ENCODE results near the gene EIF4E2. TPM values are rescaled to one million over a fixed set of nuclear protein-coding genes. Genes with fewer than 3 reads are reported as not detected.

EIF4E2 gene
- polyA plus RNA-seq, 1 experiment = 23.1 TPM

- Histone ChIP-seq H3K36me3 (ENCODE audit: control insufficient read depth, insufficient read depth, low read length) (peaks cover 6% of the 10 kb centered on the region; the same call in 1 of the 2 replicates), H3K4me3 (ENCODE audit: low read depth, low read length) (peak overlapping the region; percentile 89), H3K27me3 (ENCODE audit: control insufficient read depth, insufficient read depth, low read length) (no peaks in the 10 kb centered on the region)
- ChIA-PET CTCF (interaction anchor here (0.7 to 1.1 kb wide), 2 partner anchors 26 kb away, joined by 4 to 5 read pairs; no protein-coding TSS in a partner anchor), POLR2A (no interaction called here)
- no peak for DNase-seq (ENCODE audit: low read depth)
- TF ChIP-seq CTCF (IDR thresholded peaks at IDR 0.05; ENCODE audit: insufficient read depth, low read depth, low read length) = no peak
These were observed 685 bp upstream of the EIF4E2 start for GRCh38 chr2:232549655-232550353.

GRCh38 chr2:232551250-232551638 lies 755 bp downstream of the EIF4E2 start:
- CTCF ChIA-PET = no interaction called here
- no peak for TF ChIP-seq CTCF (IDR thresholded peaks at IDR 0.05; ENCODE audit: insufficient read depth, low read depth, low read length)
- POLR2A ChIA-PET = interaction anchor here (0.6 kb wide), 1 partner anchor 11 kb away, joined by 3 read pairs; no protein-coding TSS in a partner anchor
- H3K27me3 ChIP-seq (ENCODE audit: control insufficient read depth, insufficient read depth, low read length) = no peaks in the 10 kb centered on the region
- DNase-seq (ENCODE audit: low read depth) = peak; percentile 7
- peaks cover 3% of the 10 kb centered on the region; the same call in 1 of the 2 replicates for H3K36me3 ChIP-seq (ENCODE audit: control insufficient read depth, insufficient read depth, low read length)
- peak overlapping the region; percentile 89 for H3K4me3 ChIP-seq (ENCODE audit: low read depth, low read length)

- Histone ChIP-seq H3K27me3 (ENCODE audit: control insufficient read depth, insufficient read depth, low read length) (no peaks in the 10 kb centered on the region), H3K36me3 (ENCODE audit: control insufficient read depth, insufficient read depth, low read length) (peaks cover 2% of the 10 kb centered on the region; the same call in 1 of the 2 replicates), H3K4me3 (ENCODE audit: low read depth, low read length) (peak overlapping the region; percentile 89)
- CTCF ChIA-PET = no interaction called here
- no peak for TF ChIP-seq CTCF (IDR thresholded peaks at IDR 0.05; ENCODE audit: insufficient read depth, low read depth, low read length)
- DNase-seq (ENCODE audit: low read depth) = no peak
- POLR2A ChIA-PET = interaction anchor here (0.6 kb wide), 1 partner anchor 10 kb away, joined by 3 read pairs; no protein-coding TSS in a partner anchor
These were observed 1.3 kb downstream of the EIF4E2 start for GRCh38 chr2:232551776-232552175.

GRCh38 chr2:232556426-232556825 lies 5.9 kb downstream of the EIF4E2 start:
- CTCF ChIA-PET = no interaction called here
- TF ChIP-seq CTCF (IDR thresholded peaks at IDR 0.05; ENCODE audit: insufficient read depth, low read depth, low read length) = no peak
- POLR2A ChIA-PET = no interaction called here
- H3K27me3 ChIP-seq (ENCODE audit: control insufficient read depth, insufficient read depth, low read length) = no peaks in the 10 kb centered on the region
- H3K4me3 ChIP-seq (ENCODE audit: low read depth, low read length) = no peak overlapping the region
- no peak for DNase-seq (ENCODE audit: low read depth)
- no peaks in the 10 kb centered on the region; the same call in 1 of the 2 replicates for H3K36me3 ChIP-seq (ENCODE audit: control insufficient read depth, insufficient read depth, low read length)

DNA sequence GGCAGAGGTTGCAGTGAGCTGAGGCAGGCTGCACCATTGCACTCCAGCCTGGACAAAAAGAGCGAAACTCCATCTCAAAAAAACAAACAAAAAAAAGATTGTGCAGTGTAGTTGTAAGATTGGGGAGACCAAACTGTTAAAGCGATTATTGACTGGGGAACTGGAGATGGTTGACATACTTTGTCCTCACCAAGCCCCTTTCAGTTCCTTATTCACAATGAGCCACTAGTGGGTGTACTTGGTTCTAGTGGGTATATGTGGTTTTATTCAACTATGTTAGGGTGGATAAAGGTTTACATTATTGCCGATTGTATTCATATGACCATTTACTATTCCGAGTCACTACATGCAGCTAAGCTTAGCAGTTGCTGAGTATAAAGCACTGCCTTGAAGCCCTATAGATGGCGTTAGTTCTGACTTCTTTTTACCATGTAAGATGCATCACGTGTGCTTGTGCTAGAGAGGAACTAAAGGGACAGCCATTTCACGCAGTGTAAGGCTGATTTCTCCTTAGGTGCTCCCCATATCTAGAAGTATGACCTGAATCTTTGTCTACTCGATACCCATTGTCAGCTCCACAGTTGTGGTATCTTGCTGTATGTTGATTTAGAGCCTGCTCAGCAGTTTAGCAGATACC lies 12.1 kb downstream of the EIF4E2 start:
- ChIA-PET POLR2A (interaction anchor here (0.6 kb wide), 2 partner anchors 12 to 18 kb away, joined by 12 to 17 read pairs; partner anchors contain the start of genes EIF4E2 and TIGD1), CTCF (interaction anchor here (0.6 kb wide), 1 partner anchor 471 kb away, joined by 4 read pairs; no protein-coding TSS in a partner anchor)
- DNase-seq (ENCODE audit: low read depth) = no peak
- peaks cover 16% of the 10 kb centered on the region for H3K36me3 ChIP-seq (ENCODE audit: control insufficient read depth, insufficient read depth, low read length)
- no peak overlapping the region for H3K4me3 ChIP-seq (ENCODE audit: low read depth, low read length)
- no peak for TF ChIP-seq CTCF (IDR thresholded peaks at IDR 0.05; ENCODE audit: insufficient read depth, low read depth, low read length)
- H3K27me3 ChIP-seq (ENCODE audit: control insufficient read depth, insufficient read depth, low read length) = no peaks in the 10 kb centered on the region

Measured in BJ (cell line).